Mammary epithelial cell (primary cell): ENCODE results near the gene CLVS2.

ENCODE experiments used
- EZH2 ChIP-seq: IDR thresholded peaks from 2 replicates; pipeline ENCODE4 v1.6.1; 2012; ENCODE audit warnings: low read length, inconsistent platforms, borderline replicate concordance
- TF ChIP-seq, protein P1 (sequence below), 2 donors: IDR thresholded peaks in 1 of 2; conservative IDR thresholded peaks in 1 of 2; 2 replicates each; pipeline ENCODE4 v1.5.1; 2011 to 2012; ENCODE audit warnings: inconsistent platforms in 2 of 2, low read length in 2 of 2, mild to moderate bottlenecking in 2 of 2, control low read depth in 1 of 2, low read depth in 1 of 2; ENCODE audit not compliant: insufficient read depth in 1 of 2; ENCODE audit errors: extremely low read depth in 1 of 2

GRCh38 chr6:123074616-123075015, 78.6 kb downstream of the CLVS2 start:
- TF ChIP-seq, protein P1, sequence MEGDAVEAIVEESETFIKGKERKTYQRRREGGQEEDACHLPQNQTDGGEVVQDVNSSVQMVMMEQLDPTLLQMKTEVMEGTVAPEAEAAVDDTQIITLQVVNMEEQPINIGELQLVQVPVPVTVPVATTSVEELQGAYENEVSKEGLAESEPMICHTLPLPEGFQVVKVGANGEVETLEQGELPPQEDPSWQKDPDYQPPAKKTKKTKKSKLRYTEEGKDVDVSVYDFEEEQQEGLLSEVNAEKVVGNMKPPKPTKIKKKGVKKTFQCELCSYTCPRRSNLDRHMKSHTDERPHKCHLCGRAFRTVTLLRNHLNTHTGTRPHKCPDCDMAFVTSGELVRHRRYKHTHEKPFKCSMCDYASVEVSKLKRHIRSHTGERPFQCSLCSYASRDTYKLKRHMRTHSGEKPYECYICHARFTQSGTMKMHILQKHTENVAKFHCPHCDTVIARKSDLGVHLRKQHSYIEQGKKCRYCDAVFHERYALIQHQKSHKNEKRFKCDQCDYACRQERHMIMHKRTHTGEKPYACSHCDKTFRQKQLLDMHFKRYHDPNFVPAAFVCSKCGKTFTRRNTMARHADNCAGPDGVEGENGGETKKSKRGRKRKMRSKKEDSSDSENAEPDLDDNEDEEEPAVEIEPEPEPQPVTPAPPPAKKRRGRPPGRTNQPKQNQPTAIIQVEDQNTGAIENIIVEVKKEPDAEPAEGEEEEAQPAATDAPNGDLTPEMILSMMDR (conservative IDR thresholded peaks at IDR 0.05 in 1 of 2, IDR thresholded peaks at IDR 0.05 in 1 of 2; ENCODE audit: extremely low read depth in 1 of 2, insufficient read depth in 1 of 2, low read depth in 1 of 2, low read length in 2 of 2): no peak
- no peak for TF ChIP-seq EZH2
